ENCODE data around the gene ADGRG1. TPM values are rescaled to one million over a fixed set of nuclear protein-coding genes. Genes with fewer than 3 reads are reported as not detected.
A peak's percentile ranks its signal among the peaks of the same experiment; 100 is the strongest.

ADGRG1 gene
- total and polyA plus RNA-seq, 12 donors: 11.1 to 46.3 (median 19.0) TPM

GRCh38 chr16:57598437-57598836 lies 30.0 kb upstream of the ADGRG1 start:
- Histone ChIP-seq H3K27me3 (peaks cover 0 to 11% (median 0%) of the 10 kb centered on the region in 7 donors), H3K36me3 (no peaks in the 10 kb centered on the region), H3K4me1 (peaks cover 0 to 34% (median 0%) of the 10 kb centered on the region in 9 donors), H3K9me3 (peaks cover 0 to 37% (median 7%) of the 10 kb centered on the region in 11 donors), H3K4me3 (no peak overlapping the region), H3K27ac (no peak overlapping the region)
- TF ChIP-seq CTCF (IDR thresholded peaks at IDR 0.05): no peak
- ATAC-seq (no peak), DNase-seq (no peak)
- intact Hi-C loops (cut with DNase I): loop anchor here in 2 of 10 donors (2.0 to 10.0 kb wide), 2 partner anchors 122 to 266 kb away; no protein-coding TSS in a partner anchor

GRCh38 chr16:57600048-57600835 lies 28.2 kb upstream of the ADGRG1 start:
- peak; percentile 45 to 52 for DNase-seq
- no peak overlapping the region for H3K4me3 ChIP-seq
- peak; percentile 52 to 80 (median 72) for TF ChIP-seq CTCF (IDR thresholded peaks at IDR 0.05)
- H3K27ac ChIP-seq: peak overlapping the region in 1 of 10 donors; percentile 75
- intact Hi-C loops (cut with DNase I): loop anchor here in 7 of 10 donors (2.0 to 10.0 kb wide), 6 partner anchors 47 to 405 kb away; partner anchors contain the start of genes USB1 (in 1 of the 7) and ZNF319 (in 1 of the 7)
- 13 to 23% methylated on average over 12 of the region's 12 CpGs for WGBS, 2 donors
- H3K27me3 ChIP-seq: peaks cover 0 to 28% (median 0%) of the 10 kb centered on the region in 7 donors
- ATAC-seq: peak; percentile 58 to 94 (median 86)
- H3K4me1 ChIP-seq: peaks cover 0 to 36% (median 0%) of the 10 kb centered on the region in 9 donors
- no peaks in the 10 kb centered on the region for H3K36me3 ChIP-seq
- peaks cover 0 to 36% (median 7%) of the 10 kb centered on the region in 11 donors for H3K9me3 ChIP-seq

GRCh38 chr16:57600952-57601580 lies 27.4 kb upstream of the ADGRG1 start:
- no peak overlapping the region for H3K4me3 ChIP-seq
- H3K36me3 ChIP-seq: no peaks in the 10 kb centered on the region
- DNase-seq (no peak), ATAC-seq (no peak)
- H3K27me3 ChIP-seq: peaks cover 0 to 28% (median 0%) of the 10 kb centered on the region in 7 donors
- peaks cover 0 to 36% (median 0%) of the 10 kb centered on the region in 9 donors for H3K4me1 ChIP-seq
- peak overlapping the region in 1 of 10 donors; percentile 75 for H3K27ac ChIP-seq
- TF ChIP-seq CTCF (IDR thresholded peaks at IDR 0.05): no peak
- intact Hi-C loops (cut with DNase I): loop anchor here in 7 of 10 donors (2.0 to 10.0 kb wide), 6 partner anchors 46 to 404 kb away; partner anchors contain the start of genes USB1 (in 1 of the 7) and ZNF319 (in 1 of the 7)
- 80 to 83% methylated on average over 2 of the region's 2 CpGs for WGBS, 2 donors
- peaks cover 0 to 27% (median 6%) of the 10 kb centered on the region in 11 donors for H3K9me3 ChIP-seq
